GM12891 (cell line): ENCODE measurements around the gene ZNF474. TPM values are rescaled to one million over a fixed set of nuclear protein-coding genes. Genes with fewer than 3 reads are reported as not detected.
"Not testable (repeated sequence)": the region's sequence is repeated elsewhere in the genome, so short reads cannot be mapped to it uniquely, and the experiment has no call there.

Experiments
- DNase-seq: peaks from one replicate; pipeline ENCODE4 v3.0.0; 2011; ENCODE audit warnings: low spot score; ENCODE audit not compliant: insufficient read length
- FAIRE-seq: peaks from 2 replicates; lab custom pipeline; 2011; peaks lifted over from hg19 to GRCh38; lab: Jason Lieb, UNC
- PAX5 ChIP-seq: IDR thresholded peaks from 2 replicates; pipeline ENCODE4 v1.6.1; 2011; ENCODE audit warnings: low read length, moderate library complexity, mild to moderate bottlenecking; ENCODE audit not compliant: insufficient read depth, severe bottlenecking
- POLR2A ChIP-seq: IDR thresholded peaks from 2 replicates; pipeline ENCODE4 v1.6.1; 2011; ENCODE audit warnings: low read depth, low read length, control low read depth
- POLR2AphosphoS5 ChIP-seq: IDR thresholded peaks from 2 replicates; pipeline ENCODE4 v1.6.1; 2011; ENCODE audit warnings: low read depth, low read length, control low read depth
- POU2F2 ChIP-seq: IDR thresholded peaks from 2 replicates; pipeline ENCODE4 v1.6.1; 2011; ENCODE audit warnings: low read depth, mild to moderate bottlenecking, control low read depth, low read length, moderate library complexity
- SPI1 ChIP-seq: IDR thresholded peaks from 2 replicates; pipeline ENCODE4 v1.6.1; 2011; ENCODE audit warnings: low read depth, low read length, control low read depth
- TAF1 ChIP-seq: IDR thresholded peaks from 2 replicates; pipeline ENCODE4 v1.6.1; 2011; ENCODE audit warnings: low read depth, low read length, control low read depth
- polyA plus RNA-seq: library from polyadenylated mRNA; unstranded; fragments of >200 nt; gene quantifications from one replicate; pipeline ENCODE4 v1.2.1, GENCODE V29; 2012; ENCODE audit warnings: low read depth, missing spikeins, inconsistent platforms; ENCODE audit not compliant: missing spikeins

Gene ZNF474
- not detected for polyA plus RNA-seq

DNA sequence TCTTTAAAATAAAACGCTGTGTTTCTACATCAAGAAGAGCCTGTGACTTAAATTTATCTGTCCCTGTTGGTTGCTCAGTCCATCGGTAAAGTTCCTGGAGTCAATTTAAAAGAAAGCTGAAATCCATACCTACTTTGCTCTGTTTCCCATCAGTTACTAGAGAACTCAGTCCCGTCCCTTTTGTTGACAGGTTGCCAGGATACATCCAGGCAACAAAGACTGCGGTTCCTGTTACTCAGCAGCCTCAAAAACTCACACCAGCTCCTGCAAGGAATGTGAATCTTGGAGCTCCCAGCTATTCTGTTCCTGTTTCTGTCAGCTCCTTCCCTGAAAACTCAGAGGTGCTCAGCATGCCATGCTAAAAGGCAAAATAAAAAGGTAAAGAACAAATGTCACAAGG lies at the start of gene ZNF474:
Gene ZNF474 (plus strand): TSS at position 241 of the 400 bp plus-strand sequence. CDS start 22,445 bp downstream, outside the sequence.
- TF ChIP-seq PAX5 (no peak), SPI1 (no peak), POLR2AphosphoS5 (no peak), TAF1 (no peak), POU2F2 (no peak)
- no peak for FAIRE-seq
- no peak for DNase-seq

- FAIRE-seq (no peak), DNase-seq (no peak)
- TF ChIP-seq PAX5 (no peak), POLR2AphosphoS5 (no peak), POU2F2 (no peak), TAF1 (no peak), POLR2A (no peak), SPI1 (no peak)
These were observed 47.8 kb upstream of the ZNF474 start for GRCh38 chr5:122081541-122081940.

DNA sequence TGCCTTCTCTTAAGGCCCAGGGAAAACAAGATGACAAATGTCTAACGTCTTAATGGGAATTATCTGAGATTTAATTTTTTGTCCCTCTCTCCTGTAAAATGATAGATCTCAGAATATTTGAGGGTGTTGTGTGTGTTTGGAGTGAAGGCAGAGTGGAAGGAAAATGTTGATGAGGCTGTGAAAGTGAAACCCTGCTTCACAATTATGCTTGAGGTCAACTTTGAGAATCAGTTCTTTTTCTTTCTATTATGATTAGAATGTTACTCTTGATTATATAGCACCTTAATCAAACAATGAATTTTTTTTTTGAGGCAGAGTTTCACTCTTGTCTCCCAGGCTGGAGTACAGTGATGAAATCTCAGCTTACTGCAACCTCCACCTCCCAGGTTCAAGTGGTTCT lies 45.8 kb upstream of the ZNF474 start:
- DNase-seq = no peak
- TF ChIP-seq PAX5 = no peak
- no peak for TF ChIP-seq TAF1
- TF ChIP-seq SPI1 = no peak
- TF ChIP-seq POLR2AphosphoS5 = no peak
- TF ChIP-seq POLR2A = no peak
- no peak for TF ChIP-seq POU2F2
- no peak for FAIRE-seq

GRCh38 chr5:122085041-122085440 lies 44.3 kb upstream of the ZNF474 start:
- FAIRE-seq (no peak), DNase-seq (no peak)

DNA sequence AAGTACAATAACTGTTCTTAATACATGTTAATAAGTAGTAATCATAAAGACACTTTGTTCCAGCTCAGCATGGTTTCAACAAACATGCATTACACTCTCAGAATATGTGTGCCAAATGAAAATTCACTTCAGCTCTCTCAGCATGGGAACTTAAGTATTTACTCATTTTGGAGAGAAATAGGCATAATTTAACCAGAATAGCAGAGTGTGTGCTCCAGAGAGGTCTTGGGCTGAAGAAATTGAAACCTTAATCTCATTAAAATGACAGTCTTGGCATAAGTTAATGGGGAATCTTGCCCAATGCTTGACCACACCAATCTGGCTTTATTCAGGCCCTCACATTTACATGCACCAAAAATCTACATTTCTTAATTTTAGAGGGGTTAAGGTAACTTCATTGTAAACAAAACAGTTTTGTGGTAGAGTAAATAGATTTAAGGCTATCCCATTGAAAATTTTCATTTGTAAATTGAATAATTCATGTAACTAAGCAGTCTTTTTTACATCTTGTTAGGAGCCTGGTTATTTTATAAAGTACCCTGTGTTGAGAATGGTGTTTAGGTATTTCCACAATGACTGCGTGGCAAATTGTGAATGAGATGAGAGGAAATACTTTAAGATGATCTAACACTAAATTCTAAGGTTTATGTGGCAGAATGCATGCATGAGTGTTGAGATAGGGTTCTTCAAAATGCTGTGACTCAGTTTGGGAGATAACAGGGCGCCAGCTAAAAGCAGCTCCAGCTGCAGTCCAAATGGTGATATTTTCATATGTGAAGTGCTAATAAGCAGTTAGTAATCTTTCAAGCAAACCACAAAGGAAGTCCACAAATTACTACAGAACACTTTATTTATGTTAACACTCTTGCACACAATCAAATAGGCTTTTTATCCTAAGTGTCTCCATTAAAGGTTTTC lies 40.0 kb upstream of the ZNF474 start:
- DNase-seq (no peak), FAIRE-seq (no peak)
- TF ChIP-seq SPI1 = no peak
- no peak for TF ChIP-seq PAX5
- TF ChIP-seq POLR2A = no peak
- no peak for TF ChIP-seq TAF1

More at GRCh38 chr5:122085041-122085440, 44.3 kb upstream of the ZNF474 start:
- TF ChIP-seq TAF1 = no peak
- no peak for TF ChIP-seq POLR2AphosphoS5
- TF ChIP-seq PAX5 = no peak
- TF ChIP-seq POLR2A = no peak
- TF ChIP-seq SPI1 = no peak
- no peak for TF ChIP-seq POU2F2

GRCh38 chr5:122091936-122092600 lies 37.3 kb upstream of the ZNF474 start:
- no peak for DNase-seq
- FAIRE-seq = no peak
- TF ChIP-seq POU2F2 (no peak), PAX5 (no peak), POLR2A (no peak), POLR2AphosphoS5 (no peak)

GRCh38 chr5:122093415-122094180 lies 35.7 kb upstream of the ZNF474 start:
- DNase-seq = no peak

DNA sequence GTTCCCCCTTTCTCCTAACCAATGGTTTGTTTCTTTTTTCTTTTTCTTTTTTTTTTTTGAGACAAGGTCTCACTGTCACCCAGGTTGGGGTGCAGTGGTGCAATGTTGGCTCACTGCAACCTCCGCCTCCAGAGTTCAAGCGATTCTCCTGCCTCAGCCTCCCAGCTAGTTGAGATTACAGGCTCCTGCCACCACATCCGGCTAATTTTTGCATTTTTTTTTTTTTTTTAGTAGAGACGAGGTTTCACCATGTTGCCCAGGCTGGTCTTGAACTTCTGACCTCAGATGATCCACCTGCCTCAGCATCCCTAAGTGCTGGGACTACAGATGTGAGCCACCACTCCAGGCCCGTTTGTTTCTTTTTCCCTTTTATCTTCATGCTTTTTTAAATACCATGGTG lies 35.1 kb upstream of the ZNF474 start:
- not testable (repeated sequence) for DNase-seq, FAIRE-seq

More at GRCh38 chr5:122093415-122094180, 35.7 kb upstream of the ZNF474 start:
- TF ChIP-seq POU2F2 (no peak), TAF1 (no peak), POLR2AphosphoS5 (no peak), POLR2A (no peak), SPI1 (no peak), PAX5 (no peak)
- FAIRE-seq = no peak

- DNase-seq (no peak), FAIRE-seq (no peak)
- no peak for TF ChIP-seq SPI1
- no peak for TF ChIP-seq TAF1
- no peak for TF ChIP-seq POLR2A
- TF ChIP-seq POU2F2 = no peak
- no peak for TF ChIP-seq POLR2AphosphoS5
- TF ChIP-seq PAX5 = no peak
These were observed 34.2 kb upstream of the ZNF474 start for GRCh38 chr5:122095158-122095557.

DNA sequence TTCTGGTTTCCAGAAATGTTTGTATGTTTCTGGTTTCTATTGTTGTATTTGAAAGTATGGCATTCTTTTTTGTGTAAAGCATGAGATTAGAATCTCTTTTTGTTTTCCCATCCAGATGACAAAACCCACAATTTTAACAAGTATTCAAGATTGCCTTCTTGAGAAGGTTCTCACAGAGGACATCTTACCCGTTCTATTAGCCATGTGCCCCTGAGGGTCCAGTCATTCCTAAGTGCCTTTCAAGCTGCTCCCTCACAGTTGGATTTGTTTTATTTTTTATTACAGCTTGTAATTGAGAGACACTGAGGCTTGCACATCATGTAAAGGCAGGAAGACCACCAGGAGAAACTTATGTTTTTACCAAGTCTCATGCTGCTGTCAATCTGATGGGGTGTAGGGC lies 32.0 kb upstream of the ZNF474 start:
- DNase-seq (no peak), FAIRE-seq (no peak)
- no peak for TF ChIP-seq SPI1
- TF ChIP-seq POU2F2 = no peak
- TF ChIP-seq PAX5 = no peak
